SK-N-SH (cell line): Measurements from ENCODE around the gene PARP1. TPM values are rescaled to one million over a fixed set of nuclear protein-coding genes. Genes with fewer than 3 reads are reported as not detected.

Experiments used
- CTCF ChIA-PET: fragments of 300-600, 350-600 bp; formaldehyde crosslinking; extraction: SDS; loops from one replicate; lab custom pipeline; 2021; lab: Yijun Ruan, JAX
- POLR2A ChIA-PET: fragments of 350-600 bp; sonication (Branson Sonifier 250); formaldehyde crosslinking; extraction: SDS; loops from one replicate; lab custom pipeline; 2020; ENCODE audit warnings: antibody characterized with exemption, inconsistent platforms; lab: Yijun Ruan, JAX
- DNase-seq: peaks from one replicate; pipeline ENCODE4 v3.0.0; 2012
- H2AFZ ChIP-seq: fragments of 200-600 bp; sonication (generic); 2 replicates; pipeline ENCODE4 v1.8.1; 2016; ENCODE audit warnings: antibody characterized with exemption, mild to moderate bottlenecking, low read depth
- H3F3A ChIP-seq: fragments of 200-600 bp; sonication (generic); replicated peaks from 2 replicates; pipeline ENCODE3; 2016; ENCODE audit warnings: antibody characterized with exemption, mild to moderate bottlenecking; ENCODE audit not compliant: insufficient read depth
- H3K27ac ChIP-seq, 2 experiments: fragments of 200-500 bp in 1 of 2; fragments of 200-600 bp in 1 of 2; sonication (Bioruptor generic) in 1 of 2; sonication (generic), shearing (Covaris generic) in 1 of 2; 2 replicates each; pipeline versions ENCODE4 v1.5.1 to v1.6.1; 2014 to 2016; ENCODE audit warnings: low read depth in 2 of 2, inconsistent platforms in 1 of 2, low read length in 1 of 2, mild to moderate bottlenecking in 1 of 2, mixed read lengths in 1 of 2
- H3K27me3 ChIP-seq: fragments of 200-600 bp; sonication (generic), shearing (Covaris generic); 2 replicates; pipeline ENCODE4 v1.6.1; 2016; ENCODE audit warnings: mixed run types; ENCODE audit not compliant: insufficient read depth
- H3K36me3 ChIP-seq, 2 experiments: fragments of 200-500 bp in 1 of 2; fragments of 200-600 bp in 1 of 2; sonication (Bioruptor generic) in 1 of 2; sonication (generic) in 1 of 2; replicated peaks in 1 of 2; 2 replicates each; pipeline versions ENCODE3 to v1.5.1; 2014 to 2016; ENCODE audit warnings: low read length in 1 of 2, mild to moderate bottlenecking in 1 of 2; ENCODE audit not compliant: insufficient read depth in 2 of 2, control insufficient read depth in 1 of 2
- H3K4me1 ChIP-seq, 2 experiments: fragments of 200-500 bp in 1 of 2; fragments of 200-600 bp in 1 of 2; sonication (Bioruptor generic) in 1 of 2; sonication (generic), shearing (Covaris generic) in 1 of 2; 2 replicates each; pipeline versions ENCODE4 v1.5.1 to v1.6.1; 2014 to 2016; ENCODE audit warnings: low read depth in 1 of 2, low read length in 1 of 2, mixed run types in 1 of 2; ENCODE audit not compliant: insufficient read depth in 2 of 2, control insufficient read depth in 1 of 2
- H3K4me2 ChIP-seq: fragments of 200-600 bp; sonication (generic), shearing (Covaris generic); 2 replicates; pipeline ENCODE4 v1.6.1; 2017; ENCODE audit warnings: mixed run types
- H3K4me3 ChIP-seq, 2 experiments: fragments of 200-500 bp in 1 of 2; fragments of 200-600 bp in 1 of 2; sonication (Bioruptor generic) in 1 of 2; sonication (generic), shearing (Covaris generic) in 1 of 2; 2 replicates each; pipeline versions ENCODE4 v1.5.1 to v1.8.1; 2014 to 2016; ENCODE audit warnings: low read depth in 2 of 2, inconsistent platforms in 1 of 2, low read length in 1 of 2, mild to moderate bottlenecking in 1 of 2, mixed read lengths in 1 of 2, moderate library complexity in 1 of 2
- H3K79me2 ChIP-seq: fragments of 200-600 bp; sonication (generic); 2 replicates; pipeline ENCODE4 v1.8.1; 2017; ENCODE audit warnings: mild to moderate bottlenecking; ENCODE audit not compliant: insufficient read depth
- H3K9ac ChIP-seq: fragments of 200-600 bp; sonication (generic); 2 replicates; pipeline ENCODE4 v1.6.1; 2017; ENCODE audit warnings: mixed run types
- H3K9me2 ChIP-seq: fragments of 200-600 bp; sonication (generic); 2 replicates; pipeline ENCODE4 v1.6.1; 2017; ENCODE audit warnings: mixed run types
- H3K9me3 ChIP-seq: fragments of 200-600 bp; sonication (generic); 2 replicates; pipeline ENCODE4 v1.6.1; 2017; ENCODE audit warnings: mixed run types, mild to moderate bottlenecking, moderate library complexity
- H4K20me1 ChIP-seq: fragments of 200-600 bp; sonication (generic); 2 replicates; pipeline ENCODE4 v1.6.1; 2017; ENCODE audit warnings: mild to moderate bottlenecking, mixed run types; ENCODE audit not compliant: insufficient read depth
- CHD2 ChIP-seq: fragments of 150-350 bp; IDR thresholded peaks from 2 replicates; pipeline ENCODE4 v1.6.1; 2018; ENCODE audit warnings: low read length; ENCODE audit not compliant: partially characterized antibody
- EP300 ChIP-seq, 2 experiments: IDR thresholded peaks; 2 replicates each; pipeline versions ENCODE4 v1.4.0 to v1.6.1; 2012; ENCODE audit warnings: borderline replicate concordance in 1 of 2, low read depth in 1 of 2, low read length in 1 of 2
- FOSL2 ChIP-seq: IDR thresholded peaks from 2 replicates; pipeline ENCODE4 v1.4.0; 2012; ENCODE audit warnings: low read depth, mild to moderate bottlenecking, moderate library complexity, borderline replicate concordance
- FOXJ3 ChIP-seq: sonication (generic); formaldehyde crosslinking; IDR thresholded peaks from 2 replicates; pipeline ENCODE4 v1.5.1; 2020; ENCODE audit warnings: mild to moderate bottlenecking, missing genetic modification reagents
- GABPA ChIP-seq: IDR thresholded peaks from 2 replicates; pipeline ENCODE4 v1.4.0; 2012; ENCODE audit warnings: low read depth, mild to moderate bottlenecking
- MEF2A ChIP-seq: IDR thresholded peaks from 2 replicates; pipeline ENCODE4 v1.4.0; 2012; ENCODE audit warnings: low read depth, borderline replicate concordance
- MXI1 ChIP-seq: IDR thresholded peaks from 2 replicates; pipeline ENCODE4 v1.6.1; 2012; ENCODE audit warnings: mild to moderate bottlenecking, low read depth, low read length, improper control_type of control experiment
- POLR2AphosphoS5 ChIP-seq: IDR thresholded peaks from 2 replicates; pipeline ENCODE4 v1.6.1; 2012; ENCODE audit warnings: low read depth, low read length
- RXRA ChIP-seq: IDR thresholded peaks from 2 replicates; pipeline ENCODE4 v1.4.0; 2012; ENCODE audit warnings: low read depth, mild to moderate bottlenecking, borderline replicate concordance
- SIN3A ChIP-seq: IDR thresholded peaks from 2 replicates; pipeline ENCODE4 v1.6.1; 2012; ENCODE audit warnings: low read depth, mild to moderate bottlenecking, low read length, moderate library complexity, borderline replicate concordance
- YY1 ChIP-seq: IDR thresholded peaks from 2 replicates; pipeline ENCODE4 v1.4.0; 2012; ENCODE audit warnings: low read depth, mild to moderate bottlenecking
- WGBS: methylation state at CpG from one replicate; pipeline ENCODE4 v1.1.6; 2017; ENCODE audit warnings: low lambda C conversion rate; 5-methylcytosine and 5-hydroxymethylcytosine counted together
- polyA plus RNA-seq, 3 experiments: library from polyadenylated mRNA; depleted of rRNA; stranded (reverse); fragments of >200 nt; gene quantifications; 2 replicates each; pipeline ENCODE4 v1.2.3, GENCODE V29; 2012
- TF ChIP-seq, protein P1 (sequence below): IDR thresholded peaks from 2 replicates; pipeline ENCODE4; 2012
- TF ChIP-seq, protein P2 (sequence below): IDR thresholded peaks from 2 replicates; pipeline ENCODE4 v1.4.0; 2012; ENCODE audit warnings: low read depth

The PARP1 gene
- polyA plus RNA-seq, 1 of the 3 experiments (the other 2 are of a cell fraction) = 239 TPM

DNA sequence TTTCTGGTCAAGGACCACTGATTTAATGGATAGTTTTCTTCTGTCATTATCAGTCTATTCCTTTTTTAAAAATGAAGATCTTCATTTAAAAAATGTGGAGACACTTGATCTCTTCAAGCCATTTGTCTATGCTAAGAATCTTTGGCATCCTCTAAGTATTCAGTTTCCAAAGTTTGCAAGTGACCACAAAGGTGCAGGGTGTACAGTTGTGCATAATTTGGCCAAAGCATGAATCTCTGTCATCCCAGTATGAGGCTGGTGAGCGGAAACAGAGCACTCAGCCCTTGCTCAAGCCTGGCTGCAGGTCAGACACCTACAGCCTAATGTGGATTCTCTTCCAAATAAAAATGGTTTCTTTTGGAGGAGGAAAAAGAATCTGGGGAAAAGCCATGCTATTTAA, 19.8 kb downstream of the PARP1 start:
- CTCF ChIA-PET = interaction anchor here (3.3 kb wide), 1 partner anchor 16 kb away, joined by 10 read pairs; no protein-coding TSS in a partner anchor
- POLR2A ChIA-PET = no interaction called here
- Histone ChIP-seq H3K79me2 (peaks cover 6% of the 10 kb centered on the region; the same call in 1 of the 2 replicates), H3K27ac (peak overlapping the region in 1 of 2 experiments; percentile 43; a peak in 1 of 4 replicates), H3K9ac (no peak overlapping the region), H3K4me2 (no peak overlapping the region)
- TF ChIP-seq, protein P1, sequence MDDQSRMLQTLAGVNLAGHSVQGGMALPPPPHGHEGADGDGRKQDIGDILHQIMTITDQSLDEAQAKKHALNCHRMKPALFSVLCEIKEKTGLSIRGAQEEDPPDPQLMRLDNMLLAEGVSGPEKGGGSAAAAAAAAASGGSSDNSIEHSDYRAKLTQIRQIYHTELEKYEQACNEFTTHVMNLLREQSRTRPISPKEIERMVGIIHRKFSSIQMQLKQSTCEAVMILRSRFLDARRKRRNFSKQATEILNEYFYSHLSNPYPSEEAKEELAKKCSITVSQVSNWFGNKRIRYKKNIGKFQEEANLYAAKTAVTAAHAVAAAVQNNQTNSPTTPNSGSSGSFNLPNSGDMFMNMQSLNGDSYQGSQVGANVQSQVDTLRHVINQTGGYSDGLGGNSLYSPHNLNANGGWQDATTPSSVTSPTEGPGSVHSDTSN = no peak
- TF ChIP-seq SIN3A = no peak
- TF ChIP-seq, protein P2, sequence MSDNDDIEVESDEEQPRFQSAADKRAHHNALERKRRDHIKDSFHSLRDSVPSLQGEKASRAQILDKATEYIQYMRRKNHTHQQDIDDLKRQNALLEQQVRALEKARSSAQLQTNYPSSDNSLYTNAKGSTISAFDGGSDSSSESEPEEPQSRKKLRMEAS = no peak
- TF ChIP-seq, all 33 proteins: peak for 0
- Histone ChIP-seq H3K4me3 (no peak overlapping the region), H4K20me1 (no peaks in the 10 kb centered on the region), H3K4me1 (no peaks in the 10 kb centered on the region), H3K9me3 (no peaks in the 10 kb centered on the region), H3K36me3 (peaks cover 35 to 97% of the 10 kb centered on the region in 2 experiments), H3F3A (no peaks in the 10 kb centered on the region), H2AFZ (no peak overlapping the region), H3K27me3 (no peaks in the 10 kb centered on the region), H3K9me2 (no peaks in the 10 kb centered on the region)
- DNase-seq = no peak
- WGBS = 100% methylated on average over 1 of the region's 1 CpG

DNA sequence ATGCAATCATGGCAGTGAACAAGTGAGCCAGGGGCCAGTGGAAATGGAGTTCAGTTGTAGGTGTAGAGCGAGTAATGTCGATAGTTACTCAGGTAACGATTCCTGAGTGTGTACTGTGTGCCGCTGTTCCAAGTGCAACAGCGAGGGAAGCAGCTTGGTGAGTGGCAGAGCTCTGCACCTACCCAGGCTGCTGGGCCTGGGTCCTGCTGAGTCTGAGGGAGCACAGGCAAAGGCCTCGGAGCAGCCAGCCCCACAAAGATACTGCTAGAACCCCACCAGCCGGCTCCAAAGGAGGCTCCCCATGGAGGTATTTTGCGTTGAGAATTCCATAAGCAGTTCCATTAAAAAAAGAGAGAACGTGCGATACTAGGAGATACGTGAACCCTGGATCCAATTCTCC, 23.2 kb downstream of the PARP1 start:
- H3K4me3 ChIP-seq = no peak overlapping the region
- ChIA-PET CTCF (no interaction called here), POLR2A (no interaction called here)
- no peaks in the 10 kb centered on the region for H3K27me3 ChIP-seq
- TF ChIP-seq FOSL2 = no peak
- TF ChIP-seq YY1 = no peak
- no peak for TF ChIP-seq RXRA
- TF ChIP-seq MEF2A = no peak
- no peak for TF ChIP-seq FOXJ3 (CRISPR knock-in tag)
- no peak for TF ChIP-seq EP300 (IDR thresholded peaks at IDR 0.05; ENCODE audit: borderline replicate concordance in 1 of 2, low read depth in 1 of 2, low read length in 1 of 2)
- no peaks in the 10 kb centered on the region for H3K9me3 ChIP-seq
- no peaks in the 10 kb centered on the region for H3K9me2 ChIP-seq
- H3K79me2 ChIP-seq = no peaks in the 10 kb centered on the region
- H3K4me1 ChIP-seq = no peaks in the 10 kb centered on the region
- no peak overlapping the region for H3K9ac ChIP-seq
- peaks cover 46 to 100% of the 10 kb centered on the region in 2 experiments for H3K36me3 ChIP-seq
- WGBS = 92% methylated on average over 10 of the region's 11 CpGs
- H2AFZ ChIP-seq = no peak overlapping the region
- H3K4me2 ChIP-seq = no peak overlapping the region
- H3F3A ChIP-seq = no peaks in the 10 kb centered on the region
- no peak for DNase-seq
- no peak overlapping the region for H3K27ac ChIP-seq
- H4K20me1 ChIP-seq = no peaks in the 10 kb centered on the region

DNA sequence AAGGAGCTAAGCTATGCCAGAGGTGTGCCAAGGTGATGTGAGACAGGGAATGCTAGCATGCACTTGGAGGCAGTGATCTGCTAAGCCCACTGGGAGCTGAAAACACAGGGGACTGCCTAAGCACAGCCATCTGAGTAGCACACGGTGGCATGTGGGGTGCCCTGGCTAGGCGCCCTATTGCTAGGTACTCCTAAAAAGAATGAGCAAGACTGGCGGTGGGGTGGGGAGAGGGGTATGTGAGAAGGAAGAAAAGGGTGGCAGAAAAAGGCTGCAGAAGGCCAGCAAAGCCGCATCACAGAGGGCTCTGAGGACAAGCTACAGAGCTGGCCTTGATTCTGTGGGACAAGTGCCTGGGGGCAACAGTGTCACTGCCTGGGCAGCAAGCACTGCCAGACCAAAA, 23.9 kb downstream of the PARP1 start:
- H3K9me2 ChIP-seq = no peaks in the 10 kb centered on the region
- H3K4me1 ChIP-seq = no peaks in the 10 kb centered on the region
- H3K27me3 ChIP-seq = no peaks in the 10 kb centered on the region
- 93% methylated on average over 4 of the region's 4 CpGs for WGBS
- no peaks in the 10 kb centered on the region for H4K20me1 ChIP-seq
- no peak overlapping the region for H3K9ac ChIP-seq
- no peaks in the 10 kb centered on the region for H3K9me3 ChIP-seq
- H3F3A ChIP-seq = no peaks in the 10 kb centered on the region
- ChIA-PET POLR2A (no interaction called here), CTCF (no interaction called here)
- no peak overlapping the region for H3K4me3 ChIP-seq
- H3K27ac ChIP-seq = no peak overlapping the region
- TF ChIP-seq, protein P2 = no peak
- TF ChIP-seq GABPA (no peak), CHD2 (no peak), MXI1 (no peak), POLR2AphosphoS5 (no peak)
- no peak overlapping the region for H2AFZ ChIP-seq
- H3K36me3 ChIP-seq = peaks cover 50 to 100% of the 10 kb centered on the region in 2 experiments
- H3K79me2 ChIP-seq = no peaks in the 10 kb centered on the region
- H3K4me2 ChIP-seq = no peak overlapping the region
- no peak for DNase-seq
